ENCODE results near the gene NPAS3.

The NPAS3 gene

GRCh38 chr14:33017016-33017415 is 78.3 kb downstream of the NPAS3 start:
- no peak for DNase-seq

DNA sequence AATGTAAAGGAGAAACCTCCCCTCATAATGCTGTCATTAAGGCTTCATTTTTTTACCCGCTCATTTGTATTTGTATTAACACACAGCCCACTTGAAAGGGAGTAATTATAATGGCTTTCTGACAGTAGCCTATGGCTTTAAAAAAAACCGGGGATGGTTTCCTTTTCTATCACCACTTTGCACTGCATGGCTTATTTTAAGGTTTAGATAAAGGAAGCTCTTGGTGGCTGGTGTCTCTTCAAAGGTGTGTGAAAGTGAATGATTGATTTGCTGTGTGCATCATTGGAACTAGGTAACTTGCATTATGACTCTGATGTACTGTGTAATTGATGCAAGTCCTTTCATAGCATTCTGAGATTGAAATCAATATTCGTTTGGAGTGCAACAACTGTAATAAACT is 80.7 kb downstream of the NPAS3 start:
- no peak for DNase-seq

- no peak for DNase-seq
Observed at GRCh38 chr14:33026850-33027430, 88.3 kb downstream of the NPAS3 start.

GRCh38 chr14:33029511-33029910 is 90.8 kb downstream of the NPAS3 start:
- no peak for DNase-seq

DNA sequence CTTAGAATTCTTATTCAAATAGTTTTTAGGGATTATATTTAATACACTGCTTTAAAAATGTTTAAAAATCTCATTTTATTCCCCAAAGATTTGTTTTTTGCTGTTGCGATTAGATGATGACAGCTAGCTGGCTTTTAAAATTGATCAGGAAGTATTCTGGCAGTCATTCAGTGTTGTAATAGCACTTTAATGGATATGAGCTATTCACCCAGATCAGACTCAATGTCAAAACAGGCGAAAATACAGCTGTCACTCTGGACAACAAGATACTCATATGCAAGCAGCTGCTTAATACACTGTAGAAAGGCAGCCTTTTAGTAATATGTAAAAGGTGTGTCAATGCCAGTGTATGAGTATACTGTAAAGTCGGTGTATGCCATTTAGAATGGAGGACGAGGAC is 91.7 kb downstream of the NPAS3 start:
- DNase-seq, result no peak

- DNase-seq, result no peak
Observed at GRCh38 chr14:33035416-33036194, 96.9 kb downstream of the NPAS3 start.

DNA sequence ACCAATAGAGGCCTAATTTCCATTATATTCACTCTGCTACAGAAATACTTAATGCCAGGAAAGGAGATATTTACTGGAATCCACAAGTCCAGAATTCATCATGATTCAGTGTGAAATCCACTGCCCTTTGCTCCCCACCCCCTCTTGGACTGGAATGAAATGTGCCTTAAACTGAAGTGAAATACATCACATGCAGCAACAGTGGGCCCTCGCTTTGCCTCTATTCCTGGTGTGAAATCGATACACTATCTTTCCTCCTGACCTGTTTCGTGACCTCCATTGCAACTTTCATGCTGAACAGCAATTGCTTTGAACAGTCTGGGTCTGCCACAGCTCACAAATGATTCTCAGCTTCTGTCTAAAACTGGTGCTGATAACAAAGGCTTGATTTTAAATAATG is 100.6 kb downstream of the NPAS3 start:
- DNase-seq, result no peak

DNA sequence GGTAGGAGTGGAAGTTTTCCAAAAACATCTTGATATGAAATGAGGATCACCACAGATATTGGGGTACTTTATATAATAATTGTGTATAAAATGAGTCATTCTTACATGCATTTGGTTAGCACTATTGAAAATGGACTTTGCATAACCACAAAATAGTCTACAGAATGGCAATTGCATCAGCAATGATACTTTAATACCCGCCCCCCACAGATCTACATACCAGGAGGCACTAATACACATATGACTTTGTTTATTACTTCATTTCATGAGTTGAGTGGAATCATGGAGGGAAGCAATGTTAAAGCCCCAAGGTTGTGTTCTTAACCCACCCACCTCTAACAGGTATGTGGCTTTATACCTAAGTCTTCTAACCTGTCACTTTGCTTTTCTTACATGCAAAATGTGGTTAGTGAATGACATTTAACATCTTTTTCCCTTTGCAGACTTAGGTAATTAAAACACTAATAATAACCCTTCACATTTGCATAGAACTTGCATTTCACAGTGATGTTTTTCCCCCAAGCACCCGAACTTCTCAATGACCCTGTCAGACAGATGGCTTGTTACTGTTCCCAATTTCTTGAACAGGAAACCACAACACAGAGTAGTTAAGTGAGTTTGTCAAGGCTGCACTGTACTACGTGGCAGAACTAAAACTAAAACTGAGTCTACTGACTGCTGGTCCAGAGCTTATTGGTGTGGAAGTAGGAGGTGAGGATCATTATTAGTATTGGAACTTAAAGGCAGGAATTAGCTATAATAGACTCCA is 101.9 kb downstream of the NPAS3 start:
- no peak for DNase-seq

- DNase-seq, result no peak
Observed at GRCh38 chr14:33042591-33042990, 103.9 kb downstream of the NPAS3 start.

DNA sequence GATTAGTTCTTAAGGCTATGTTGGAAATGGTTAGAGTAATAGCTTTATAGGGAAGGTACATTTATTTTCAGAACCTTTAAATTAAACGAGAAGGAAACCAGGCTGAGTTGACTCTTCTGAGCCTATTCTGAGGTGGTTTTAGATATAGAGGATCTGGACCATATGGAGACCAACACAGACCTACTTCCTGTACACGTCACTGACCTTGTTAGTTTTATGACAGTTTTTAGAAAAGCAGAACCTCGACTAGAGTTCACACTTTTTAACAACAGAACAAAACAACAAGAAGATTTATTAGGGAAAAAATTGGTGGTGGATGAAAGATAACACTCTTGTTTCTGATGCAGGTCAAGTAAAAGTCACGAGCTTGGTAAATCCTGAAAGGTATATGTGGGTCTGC is 107.1 kb downstream of the NPAS3 start:
- DNase-seq, result no peak

GRCh38 chr14:33052943-33053342 is 114.3 kb downstream of the NPAS3 start:
- no peak for DNase-seq

DNA sequence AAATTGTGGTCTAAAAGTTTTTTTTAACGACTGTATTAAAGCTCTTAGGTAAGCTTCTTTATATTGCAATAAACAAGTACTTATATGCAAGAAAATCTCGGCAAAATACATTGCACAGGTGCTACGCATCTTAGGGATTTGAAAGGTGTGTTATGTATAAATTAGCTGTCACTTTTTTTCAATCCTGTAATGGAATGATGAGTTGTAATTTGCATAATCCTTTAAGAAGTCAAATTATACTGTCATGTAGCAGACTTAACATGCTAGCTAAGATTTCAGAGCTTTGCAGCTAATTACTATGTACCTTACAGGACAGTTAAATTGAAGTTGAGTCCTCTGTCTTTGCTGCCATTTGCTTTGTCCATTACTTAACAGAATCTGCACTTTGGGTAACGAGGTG is 117.5 kb downstream of the NPAS3 start:
- no peak for DNase-seq

GRCh38 chr14:33057585-33057984 is 118.9 kb downstream of the NPAS3 start:
- DNase-seq, result no peak

DNA sequence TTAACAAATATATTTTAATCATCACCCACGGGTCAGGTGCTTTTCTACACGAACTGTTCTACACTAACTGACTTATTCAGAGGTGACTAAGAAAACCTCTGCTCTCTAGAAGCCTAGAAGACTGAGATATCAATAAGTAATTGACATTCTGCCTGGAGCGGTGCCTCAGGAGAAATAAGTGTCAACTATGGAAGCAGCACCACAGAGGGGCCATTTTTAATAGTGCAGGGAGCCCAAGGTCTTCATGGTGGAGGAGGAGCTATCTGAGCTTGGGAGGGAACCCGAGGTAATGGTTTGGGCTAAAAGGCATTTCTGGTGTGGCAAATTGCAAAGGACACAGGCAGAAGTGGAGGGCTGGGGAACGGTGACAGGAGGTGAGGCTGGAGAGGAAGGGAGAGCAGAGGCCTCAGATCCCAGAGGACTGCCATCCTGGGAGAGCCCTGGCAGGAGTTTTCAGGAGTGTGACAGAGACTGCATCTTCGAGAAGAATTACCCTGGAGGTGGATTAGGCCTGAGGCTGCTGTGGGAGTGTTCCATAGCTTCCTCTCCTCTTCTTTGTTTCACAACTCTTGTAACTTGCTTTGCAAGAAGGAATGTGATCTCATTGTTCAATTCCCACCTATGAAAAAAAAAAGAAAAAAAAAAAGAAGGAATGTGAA is 123.1 kb downstream of the NPAS3 start:
- DNase-seq, result no peak

DNA sequence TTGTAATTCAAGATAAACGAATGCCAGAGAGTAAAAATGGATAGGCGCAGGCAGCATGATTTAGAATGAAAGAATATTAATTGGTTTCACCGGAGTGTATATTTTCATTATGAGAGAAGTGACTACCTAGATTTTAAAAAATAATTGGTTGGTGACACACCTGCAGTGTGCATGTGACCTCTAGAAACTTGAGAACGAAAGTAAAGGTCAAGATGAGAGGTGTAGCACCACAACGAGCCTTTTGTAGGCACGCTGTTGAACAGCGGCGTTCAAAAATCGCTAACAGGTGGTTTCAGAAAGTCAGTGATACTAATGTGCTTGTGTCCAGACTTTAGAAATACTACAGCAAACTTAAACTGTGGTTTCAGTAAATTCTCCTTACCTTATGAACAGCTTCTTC is 123.8 kb downstream of the NPAS3 start:
- no peak for DNase-seq

GRCh38 chr14:33062881-33063280 is 124.2 kb downstream of the NPAS3 start:
- DNase-seq, result no peak

GRCh38 chr14:33063521-33063920 is 124.8 kb downstream of the NPAS3 start:
- DNase-seq, result no peak

GRCh38 chr14:33065634-33066033 is 127.0 kb downstream of the NPAS3 start:
- no peak for DNase-seq

DNA sequence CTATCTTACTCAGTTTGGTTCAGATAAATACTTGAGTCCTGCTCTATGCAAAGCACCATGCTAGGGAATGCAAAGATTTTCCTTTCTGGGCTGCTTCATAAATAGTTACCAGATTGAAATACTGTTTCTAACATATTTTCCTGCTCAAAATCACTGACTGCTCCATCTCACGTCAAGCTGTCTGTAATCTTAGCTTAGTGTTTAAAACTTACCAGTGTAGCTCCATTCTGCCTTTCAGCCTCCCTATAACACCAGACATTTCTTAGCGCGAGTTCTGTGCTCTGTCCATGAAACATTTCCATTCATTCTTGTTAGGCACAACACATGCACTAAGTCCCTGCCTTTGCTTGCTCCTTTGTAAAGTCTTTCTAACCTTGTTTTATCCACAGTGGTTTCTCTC is 129.4 kb downstream of the NPAS3 start:
- DNase-seq, result no peak

GRCh38 chr14:33068626-33069025 is 129.9 kb downstream of the NPAS3 start:
- no peak for DNase-seq

DNA sequence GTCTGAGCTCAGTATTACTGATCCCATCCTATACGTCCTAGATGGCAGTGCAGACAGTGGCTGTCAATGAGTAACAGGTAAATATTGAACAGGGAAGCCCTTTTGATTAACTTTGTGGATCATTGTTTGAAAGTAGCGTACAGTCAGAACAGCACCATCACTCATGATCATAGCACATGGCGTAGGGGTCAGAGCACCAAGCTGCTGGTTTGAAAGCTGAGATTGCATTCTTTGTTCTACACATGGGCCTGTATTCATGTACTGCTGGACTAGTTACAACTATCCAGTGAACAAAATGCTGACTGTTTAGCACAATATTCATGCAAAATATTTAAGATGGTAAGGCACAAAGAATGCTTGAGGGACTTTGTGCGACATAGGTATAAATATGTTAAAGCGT is 131.8 kb downstream of the NPAS3 start:
- DNase-seq, result no peak

- DNase-seq, result no peak
Observed at GRCh38 chr14:33073023-33073422, 134.3 kb downstream of the NPAS3 start.

DNA sequence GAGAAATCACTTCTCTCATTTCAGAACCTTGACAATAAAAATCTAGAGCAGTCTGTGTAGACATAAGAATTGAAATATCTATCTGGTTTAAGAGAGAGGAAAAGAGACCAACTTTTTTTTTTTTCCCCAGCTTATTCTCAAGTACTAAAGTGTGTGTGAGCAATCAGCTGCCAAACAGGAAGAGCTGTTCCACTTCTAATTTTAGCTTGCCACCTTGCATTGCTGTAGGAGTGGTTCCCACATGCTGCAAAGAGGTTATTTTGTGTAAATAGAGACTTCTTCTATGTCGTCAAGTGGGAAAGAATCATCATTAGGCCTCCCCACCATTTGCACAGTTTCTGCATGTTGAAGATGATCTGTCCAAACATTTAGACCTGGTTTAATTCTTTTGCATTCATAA is 142.6 kb downstream of the NPAS3 start:
- no peak for DNase-seq

- DNase-seq, result no peak
Observed at GRCh38 chr14:33085799-33086198, 147.1 kb downstream of the NPAS3 start.

All from activated CD8-positive, alpha-beta memory T cell treated with anti-CD3 and anti-CD28 coated beads for 24 hours (primary cell).